Kasumi-1 (cell line): ENCODE results near the gene PKD2L1.
"Not testable (repeated sequence)": the region's sequence is repeated elsewhere in the genome, so short reads cannot be mapped to it uniquely, and the experiment has no call there.

Experiments used
- DNase-seq, 2 experiments: peaks; one replicate each; lab custom pipeline; 2025; lab: John Stamatoyannopoulos, UW

The PKD2L1 gene

GRCh38 chr10:100330079-100330478 lies at the start of gene PKD2L1:
PKD2L1 (minus strand) TSS chr10:100330228; CDS start chr10:100330103, 125 bp downstream.
- DNase-seq, result no peak

GRCh38 chr10:100377830-100378229 lies 47.8 kb upstream of the PKD2L1 start:
- DNase-seq, result no peak

- DNase-seq, result not testable (repeated sequence)
These were observed 46.6 kb upstream of the PKD2L1 start for GRCh38 chr10:100376656-100377055.

DNA sequence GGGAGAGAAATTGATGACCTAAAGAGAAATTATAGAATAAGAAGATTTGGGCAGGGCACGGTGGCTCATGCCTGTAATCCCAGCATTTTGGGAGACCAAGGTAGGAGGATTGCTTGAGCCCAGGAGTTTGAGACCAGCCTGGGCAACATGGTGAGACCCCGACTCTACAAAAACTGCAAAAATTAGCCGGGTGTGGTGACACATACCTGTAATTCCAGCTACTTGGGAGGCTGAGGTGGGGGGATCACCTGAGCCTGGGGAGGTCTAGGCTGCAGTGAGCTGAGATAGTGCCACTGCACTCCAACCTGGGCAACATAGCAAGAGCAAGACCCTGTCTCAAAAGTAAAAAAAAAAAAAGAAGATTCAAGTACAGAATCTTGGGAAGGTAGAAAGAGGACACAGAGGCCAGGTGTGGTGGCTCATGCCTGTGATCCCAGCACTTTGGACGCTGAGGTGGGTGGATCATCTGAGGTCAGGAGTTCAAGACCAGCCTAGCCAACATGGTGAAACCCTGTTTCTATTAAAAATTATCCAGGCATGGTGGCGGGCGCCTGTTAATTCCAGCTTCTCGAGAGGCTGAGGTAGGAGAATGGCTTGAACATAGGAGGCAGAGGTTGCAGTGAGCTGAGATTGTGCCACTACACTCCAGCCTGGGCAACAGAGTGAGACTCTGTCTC lies 44.8 kb upstream of the PKD2L1 start:
- DNase-seq, result not testable (repeated sequence)

- no peak for DNase-seq
These were observed 44.2 kb upstream of the PKD2L1 start for GRCh38 chr10:100374200-100374655.

- peak; percentile 97 to 98 for DNase-seq
These were observed 43.5 kb upstream of the PKD2L1 start for GRCh38 chr10:100373298-100374199.

DNA sequence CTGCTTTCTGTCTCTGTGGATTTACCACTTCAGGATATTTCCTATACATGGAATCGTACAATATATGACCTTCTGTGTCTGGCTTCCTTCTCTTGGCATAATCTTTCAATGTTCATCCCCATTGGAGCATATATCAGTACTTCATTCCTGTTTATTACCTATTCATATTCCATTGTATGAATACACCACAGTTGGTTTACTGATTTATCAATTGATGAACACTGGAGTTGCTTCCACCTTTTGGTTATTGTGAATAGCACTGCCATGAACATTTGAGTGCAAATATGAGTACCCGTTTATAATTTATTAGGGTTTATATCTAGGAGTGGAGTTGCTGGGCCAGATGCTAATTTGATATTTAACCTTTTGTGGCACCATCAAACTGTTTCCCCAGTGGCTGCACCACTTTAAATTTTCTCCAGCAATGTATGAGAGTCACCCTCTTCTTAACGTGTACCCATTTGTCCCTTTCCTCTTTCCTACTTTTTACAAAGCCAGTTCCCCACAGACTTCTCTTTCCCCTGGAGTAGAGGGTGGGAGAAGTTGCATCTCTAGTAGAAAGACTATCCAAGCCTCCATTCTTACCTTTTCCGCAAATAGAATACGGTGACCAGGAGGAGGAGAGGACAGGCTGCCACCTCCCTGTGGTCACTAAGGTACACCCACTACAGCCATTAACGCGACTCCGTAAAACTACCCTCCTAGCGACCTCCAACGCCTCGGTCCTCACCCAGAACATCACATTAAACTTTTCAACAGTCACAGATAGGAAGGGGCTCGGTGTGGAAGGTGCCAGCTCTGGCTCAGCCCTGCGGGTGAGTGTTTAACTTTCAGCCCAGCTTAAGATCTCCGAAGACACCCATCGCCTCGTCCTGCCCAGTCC lies 42.6 kb upstream of the PKD2L1 start:
- peak in 1 of 2 experiments; percentile 34 for DNase-seq

- no peak for DNase-seq
These were observed 41.5 kb upstream of the PKD2L1 start for GRCh38 chr10:100371482-100372027.

- DNase-seq, result peak; percentile 79 to 92
These were observed 40.9 kb upstream of the PKD2L1 start for GRCh38 chr10:100370714-100371481.

DNA sequence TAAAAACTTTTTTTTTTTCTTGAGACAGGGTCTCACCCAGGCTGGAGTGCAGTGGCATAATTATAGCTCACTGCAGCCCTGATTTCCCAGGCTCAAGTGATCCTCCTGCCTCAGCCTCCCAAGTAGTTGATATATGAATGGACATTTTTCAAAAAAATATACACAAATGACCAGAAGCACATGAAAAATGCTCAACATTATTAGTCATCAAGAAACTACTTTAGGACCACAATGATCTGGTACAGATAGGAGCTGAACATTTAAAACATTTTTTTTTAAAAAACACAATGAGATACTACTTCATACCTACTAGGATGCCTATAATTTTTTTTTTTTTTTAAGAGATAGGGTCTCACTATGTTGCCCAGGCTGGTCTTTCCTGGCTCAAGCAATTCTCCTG lies 38.7 kb upstream of the PKD2L1 start:
- DNase-seq, result no peak

- DNase-seq, result no peak
These were observed 34.8 kb upstream of the PKD2L1 start for GRCh38 chr10:100364735-100365391.

GRCh38 chr10:100364175-100364574 lies 34.1 kb upstream of the PKD2L1 start:
- no peak for DNase-seq

DNA sequence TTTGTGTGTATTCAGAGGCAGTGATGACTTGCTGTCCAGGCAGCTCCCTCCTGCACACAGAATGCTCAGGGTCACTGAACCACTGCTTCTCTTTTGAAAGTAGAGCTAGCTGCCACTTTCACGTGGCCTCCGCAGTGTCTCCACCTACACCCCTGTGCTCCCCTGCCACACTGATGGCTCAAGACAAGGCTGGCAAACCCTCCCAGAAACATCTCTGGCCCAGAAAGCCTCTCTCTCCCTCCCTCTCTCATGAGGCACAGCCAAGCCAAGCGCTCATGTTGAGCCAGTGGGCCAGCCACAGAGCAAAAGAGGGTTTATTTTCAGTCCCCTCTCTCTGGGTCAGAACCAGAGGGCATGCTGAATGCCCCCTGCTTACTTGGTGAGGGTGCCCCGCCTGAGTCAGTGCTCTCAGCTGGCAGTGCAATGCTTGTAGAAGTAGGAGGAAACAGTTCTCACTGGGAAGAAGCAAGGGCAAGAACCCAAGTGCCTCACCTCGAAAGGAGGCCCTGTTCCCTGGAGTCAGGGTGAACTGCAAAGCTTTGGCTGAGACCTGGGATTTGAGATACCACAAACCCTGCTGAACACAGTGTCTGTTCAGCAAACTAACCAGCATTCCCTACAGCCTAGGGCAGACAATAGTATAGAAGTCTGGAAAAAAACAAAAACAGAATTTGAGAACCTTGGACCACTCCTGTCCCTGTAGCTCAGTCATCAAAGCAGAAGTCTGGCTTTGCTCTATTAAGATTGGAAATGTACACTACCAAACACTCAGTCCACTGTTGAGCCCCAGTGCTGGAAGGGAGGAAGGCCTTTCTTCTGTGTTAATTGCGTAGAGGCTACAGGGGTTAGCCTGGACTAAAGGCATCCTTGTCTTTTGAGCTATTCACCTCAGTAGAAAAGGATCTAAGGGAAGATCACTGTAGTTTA lies 32.8 kb upstream of the PKD2L1 start:
- DNase-seq, result no peak

DNA sequence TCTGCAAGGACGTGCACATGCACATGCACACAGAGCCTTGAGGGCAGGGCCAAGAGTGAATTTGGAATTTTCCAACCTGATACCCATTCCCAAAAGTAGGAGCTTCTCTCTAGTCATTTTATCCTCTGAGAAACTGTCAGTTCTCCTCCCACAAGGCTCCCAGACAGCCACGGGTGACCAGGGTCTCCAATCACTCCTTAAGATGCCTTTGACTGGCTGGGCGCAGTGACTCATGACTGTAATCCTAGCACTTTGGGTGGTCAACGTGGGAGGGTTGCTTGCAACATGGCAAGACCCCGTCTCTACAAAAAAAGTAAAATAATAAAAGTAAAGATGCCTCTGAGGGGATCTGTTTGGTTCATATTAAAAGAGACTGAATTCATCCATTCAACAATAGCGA lies 30.2 kb upstream of the PKD2L1 start:
- DNase-seq, result no peak

DNA sequence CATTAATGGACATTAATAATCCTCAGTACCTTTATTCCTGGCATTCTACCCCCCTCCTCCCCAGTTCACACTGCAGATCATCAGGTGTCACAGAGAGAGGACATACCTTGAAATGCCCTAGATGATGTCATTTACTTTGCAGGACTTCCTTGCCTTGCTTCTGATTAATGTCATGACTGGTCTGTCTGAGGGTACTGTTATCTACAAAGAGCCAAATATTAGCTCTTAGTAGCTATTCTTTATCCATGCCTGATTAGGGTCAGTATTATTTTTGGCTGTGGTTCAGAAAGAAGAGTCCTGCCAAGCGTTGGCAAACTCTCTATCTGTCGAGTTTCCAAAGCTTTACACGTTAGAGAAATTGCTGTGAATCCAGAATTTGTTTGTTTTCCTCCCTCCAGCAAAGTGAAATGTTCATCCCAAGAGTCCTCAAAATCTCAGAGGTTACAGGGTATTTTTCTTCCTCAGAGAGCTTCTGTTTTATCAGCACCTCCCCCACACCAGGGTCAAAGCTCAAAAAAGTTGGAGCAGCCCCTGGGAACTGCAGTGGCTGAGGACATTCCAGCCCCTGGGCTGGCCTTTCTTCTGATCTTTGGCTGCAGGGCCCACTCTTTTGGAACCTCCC lies 29.6 kb upstream of the PKD2L1 start:
- no peak for DNase-seq

DNA sequence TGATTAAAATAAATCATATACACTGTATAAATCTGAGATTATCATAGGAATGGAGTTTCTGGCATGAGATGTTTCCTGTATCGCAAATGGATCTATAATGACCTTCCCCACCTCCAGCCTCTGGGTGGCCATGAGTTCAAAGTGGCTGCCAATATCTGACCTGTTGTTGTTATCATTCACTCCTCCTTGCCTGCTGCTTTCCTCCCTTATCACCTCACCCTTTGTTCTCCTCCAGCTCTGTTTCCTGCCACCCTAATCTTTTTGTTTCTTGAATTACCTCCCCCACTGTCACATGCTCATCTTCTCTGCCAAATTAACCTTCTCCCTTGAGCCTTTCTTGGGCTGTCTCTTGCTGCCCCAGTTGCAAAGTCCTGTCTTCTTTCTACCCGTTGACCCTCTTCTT lies 29.0 kb upstream of the PKD2L1 start:
- DNase-seq, result no peak

DNA sequence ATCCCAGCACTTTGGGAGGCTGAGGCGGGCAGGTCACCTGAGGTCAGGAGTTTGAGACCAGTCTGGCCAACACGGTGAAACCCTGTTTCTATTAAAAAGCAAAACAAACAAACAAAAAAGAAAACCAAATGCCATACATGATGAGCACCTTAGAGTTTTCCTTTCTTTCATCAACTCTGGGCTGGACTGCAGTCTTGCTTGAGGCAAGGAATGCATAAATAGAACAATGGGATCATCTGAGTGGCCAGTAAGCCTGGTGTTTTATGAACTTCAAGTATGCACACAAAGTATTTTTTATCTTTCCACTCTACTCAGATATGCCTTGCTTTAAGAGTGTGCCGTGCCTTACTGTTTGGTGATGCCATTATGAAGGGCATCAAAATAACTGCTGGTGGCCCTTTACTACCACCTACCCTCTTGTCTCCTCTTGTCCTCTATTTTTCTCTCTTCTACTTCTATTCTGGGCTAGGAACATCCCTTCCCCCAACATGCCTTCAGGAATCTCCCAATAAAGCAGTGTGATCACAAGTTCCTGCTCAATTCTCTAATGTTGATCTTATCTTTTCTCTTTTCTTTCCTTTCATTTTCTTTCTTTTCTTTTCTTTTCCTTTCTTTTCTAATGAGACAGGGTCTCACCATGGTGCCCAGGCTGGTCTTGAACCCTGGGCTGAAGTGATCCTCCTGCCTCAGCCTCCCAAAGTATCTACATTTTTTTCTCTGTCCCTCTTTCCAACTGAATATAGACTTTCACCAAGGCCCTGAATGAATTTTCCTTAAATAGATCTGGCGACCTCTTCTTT lies 27.2 kb upstream of the PKD2L1 start:
- DNase-seq, result no peak
